IMR-90 (cell line): ENCODE data around the gene TBC1D22A. TPM values are rescaled to one million over a fixed set of nuclear protein-coding genes. Genes with fewer than 3 reads are reported as not detected.
A peak's percentile ranks its signal among the peaks of the same experiment; 100 is the strongest.

Source experiments
- ATAC-seq: fragments of 200-7000 bp; cut with Tn5 transposase; 2 replicates; pipeline ENCODE4 v1.9.1; 2020; ENCODE audit warnings: low read depth, mild to moderate bottlenecking, moderate library complexity
- BruUV-seq: library from RNA; stranded (reverse); fragments of 400-500 nt; replicated peaks from 2 replicates; lab custom pipeline; 2021; lab: Mats Ljungman, UMichigan
- CTCF ChIA-PET: fragments of 300-600 bp; formaldehyde crosslinking; extraction: SDS; loops from one replicate; lab custom pipeline; 2021; ENCODE audit warnings: antibody characterized with exemption; lab: Yijun Ruan, JAX
- POLR2A ChIA-PET: fragments of 300-600 bp; sonication (Branson Sonifier 250); formaldehyde crosslinking; loops from one replicate; lab custom pipeline; 2022; ENCODE audit warnings: antibody characterized with exemption; ENCODE audit not compliant: unreplicated experiment; lab: Charles Lee
- DNase-seq: peaks from one replicate; pipeline ENCODE4 v3.0.0; 2013
- H2AFZ ChIP-seq: replicated peaks from 2 replicates; pipeline ENCODE3; 2013; ENCODE audit warnings: low read length, mild to moderate bottlenecking; ENCODE audit not compliant: poor library complexity
- H2AK5ac ChIP-seq: 2 replicates; pipeline ENCODE4 v1.6.1; 2013; ENCODE audit warnings: low read depth, low read length, inconsistent platforms
- H2AK9ac ChIP-seq: replicated peaks from 2 replicates; pipeline ENCODE3; 2013; ENCODE audit warnings: mild to moderate bottlenecking, low read depth, low read length, moderate library complexity; ENCODE audit not compliant: poor library complexity
- H2BK120ac ChIP-seq: 2 replicates; pipeline ENCODE4 v1.6.1; 2013; ENCODE audit warnings: low read depth, low read length, inconsistent platforms
- H2BK15ac ChIP-seq: 3 replicates; pipeline ENCODE4 v1.6.1; 2013; ENCODE audit warnings: low read depth, low read length, inconsistent platforms
- H2BK20ac ChIP-seq: 2 replicates; pipeline ENCODE4 v1.6.1; 2013; ENCODE audit warnings: low read depth, mild to moderate bottlenecking, inconsistent platforms, low read length, moderate library complexity
- H2BK5ac ChIP-seq: 2 replicates; pipeline ENCODE4 v1.6.1; 2013; ENCODE audit warnings: mild to moderate bottlenecking, low read depth, low read length, inconsistent platforms; ENCODE audit not compliant: poor library complexity, severe bottlenecking
- H3K14ac ChIP-seq: replicated peaks from 2 replicates; pipeline ENCODE4 v1.6.1; 2013; ENCODE audit warnings: low read depth, low read length, inconsistent platforms
- H3K18ac ChIP-seq: 2 replicates; pipeline ENCODE4 v1.6.1; 2013; ENCODE audit warnings: low read depth, low read length, control low read depth
- H3K23ac ChIP-seq: 2 replicates; pipeline ENCODE4 v1.6.1; 2013; ENCODE audit warnings: low read depth, low read length, inconsistent platforms
- H3K27ac ChIP-seq: 2 replicates; pipeline ENCODE4 v1.5.1; 2013; ENCODE audit warnings: mild to moderate bottlenecking, control low read depth, low read length; ENCODE audit not compliant: insufficient read depth
- H3K27me3 ChIP-seq: 2 replicates; pipeline ENCODE4 v1.6.1; 2013; ENCODE audit warnings: low read length; ENCODE audit not compliant: control insufficient read depth, insufficient read depth
- H3K36me3 ChIP-seq: 2 replicates; pipeline ENCODE4 v1.6.1; 2013; ENCODE audit warnings: low read length, mixed read lengths; ENCODE audit not compliant: control insufficient read depth, insufficient read depth
- H3K4ac ChIP-seq: 2 replicates; pipeline ENCODE4 v1.6.1; 2013; ENCODE audit warnings: low read depth, low read length, inconsistent platforms
- H3K4me1 ChIP-seq: 2 replicates; pipeline ENCODE4 v1.6.1; 2013; ENCODE audit warnings: low read length, mixed read lengths; ENCODE audit not compliant: control insufficient read depth, insufficient read depth
- H3K4me2 ChIP-seq: 2 replicates; pipeline ENCODE4 v1.6.1; 2013; ENCODE audit warnings: low read depth, mild to moderate bottlenecking, control low read depth, low read length, moderate library complexity
- H3K4me3 ChIP-seq: 2 replicates; pipeline ENCODE4 v1.5.1; 2013; ENCODE audit warnings: low read depth, mild to moderate bottlenecking, control low read depth, low read length, moderate library complexity; ENCODE audit not compliant: insufficient read depth
- H3K56ac ChIP-seq: 2 replicates; pipeline ENCODE4 v1.6.1; 2013; ENCODE audit warnings: low read length, inconsistent platforms; ENCODE audit not compliant: insufficient read depth; ENCODE audit errors: extremely low read depth
- H3K79me1 ChIP-seq, 2 experiments: 2 replicates each; pipeline ENCODE4 v1.6.1; 2013; ENCODE audit warnings: low read length in 2 of 2, inconsistent platforms in 1 of 2, low read depth in 1 of 2
- H3K9ac ChIP-seq: 2 replicates; pipeline ENCODE4 v1.6.1; 2013; ENCODE audit warnings: low read depth, low read length, control low read depth
- H3K9me1 ChIP-seq: 2 replicates; pipeline ENCODE4 v1.6.1; 2013; ENCODE audit warnings: low read length, inconsistent platforms; ENCODE audit not compliant: insufficient read depth
- H3K9me3 ChIP-seq: 2 replicates; pipeline ENCODE4 v1.6.1; 2013; ENCODE audit warnings: low read length; ENCODE audit not compliant: control insufficient read depth, insufficient read depth
- H4K20me1 ChIP-seq: 2 replicates; pipeline ENCODE4 v1.6.1; 2013; ENCODE audit warnings: low read length, inconsistent platforms; ENCODE audit not compliant: insufficient read depth
- H4K5ac ChIP-seq: 2 replicates; pipeline ENCODE4 v1.6.1; 2013; ENCODE audit warnings: mild to moderate bottlenecking, low read depth, low read length, control low read depth
- H4K8ac ChIP-seq, 2 experiments: 2 replicates each; pipeline ENCODE4 v1.6.1; 2013; ENCODE audit warnings: low read depth in 2 of 2, low read length in 2 of 2, control low read depth in 1 of 2, inconsistent platforms in 1 of 2
- H4K91ac ChIP-seq: 2 replicates; pipeline ENCODE4 v1.6.1; 2013; ENCODE audit warnings: low read depth, low read length, inconsistent platforms; ENCODE audit not compliant: insufficient read depth
- BHLHE40 ChIP-seq: fragments of 150-350 bp; IDR thresholded peaks from 2 replicates; pipeline ENCODE4 v1.6.1; 2016; ENCODE audit warnings: mild to moderate bottlenecking, low read depth, low read length
- CEBPB ChIP-seq: IDR thresholded peaks from 2 replicates; pipeline ENCODE4 v1.6.1; 2012; ENCODE audit warnings: low read depth, low read length, improper control_type of control experiment
- CHD1 ChIP-seq: IDR thresholded peaks from 2 replicates; pipeline ENCODE4 v1.6.1; 2012; ENCODE audit warnings: low read depth, low read length, improper control_type of control experiment
- ELK1 ChIP-seq: fragments of 150-350 bp; IDR thresholded peaks from 2 replicates; pipeline ENCODE4 v1.6.1; 2016; ENCODE audit warnings: low read depth, mild to moderate bottlenecking, low read length, moderate library complexity, borderline replicate concordance
- FOS ChIP-seq: fragments of 150-350 bp; IDR thresholded peaks from 2 replicates; pipeline ENCODE4 v1.6.1; 2016; ENCODE audit warnings: low read depth, low read length
- MAFK ChIP-seq: IDR thresholded peaks from 2 replicates; pipeline ENCODE4 v1.6.1; 2012; ENCODE audit warnings: low read depth, low read length, improper control_type of control experiment
- MAZ ChIP-seq: IDR thresholded peaks from 2 replicates; pipeline ENCODE4 v1.6.1; 2012; ENCODE audit warnings: low read depth, mild to moderate bottlenecking, low read length, improper control_type of control experiment, moderate library complexity, borderline replicate concordance
- MXI1 ChIP-seq: IDR thresholded peaks from 2 replicates; pipeline ENCODE4 v1.6.1; 2012; ENCODE audit warnings: low read depth, mild to moderate bottlenecking, low read length, moderate library complexity, borderline replicate concordance
- NFE2L2 ChIP-seq: fragments of 150-350 bp; IDR thresholded peaks from 2 replicates; pipeline ENCODE4 v1.6.1; 2016; ENCODE audit warnings: low read depth, mild to moderate bottlenecking, low read length
- POLR2A ChIP-seq: IDR thresholded peaks from 2 replicates; pipeline ENCODE4 v1.6.1; 2012; ENCODE audit warnings: mild to moderate bottlenecking, low read depth, low read length
- RAD21 ChIP-seq: IDR thresholded peaks from 2 replicates; pipeline ENCODE4 v1.6.1; 2012; ENCODE audit warnings: low read length, improper control_type of control experiment
- RCOR1 ChIP-seq: IDR thresholded peaks from 2 replicates; pipeline ENCODE4 v1.6.1; 2012; ENCODE audit warnings: mild to moderate bottlenecking, low read length, improper control_type of control experiment; ENCODE audit not compliant: insufficient replicate concordance
- RFX5 ChIP-seq: IDR thresholded peaks from 2 replicates; pipeline ENCODE4 v1.8.0; 2012; ENCODE audit warnings: low read depth, mild to moderate bottlenecking, low read length, moderate library complexity
- SMC3 ChIP-seq: fragments of 150-350 bp; IDR thresholded peaks from 2 replicates; pipeline ENCODE4 v1.6.1; 2016; ENCODE audit warnings: low read depth, mild to moderate bottlenecking, antibody characterized with exemption, low read length, moderate library complexity
- WGBS, 2 experiments: methylation state at CpG; one replicate each; pipeline versions ENCODE4 v1.1.5 to v1.1.7; 2013; ENCODE audit warnings: missing lambda C conversion rate in 2 of 2; ENCODE audit not compliant: insufficient read length in 1 of 2; ENCODE audit errors: extremely low coverage in 2 of 2; 5-methylcytosine and 5-hydroxymethylcytosine counted together
- dilution Hi-C: fragments of 300-500 bp; cut with HindIII; formaldehyde crosslinking; loops from one replicate; pipeline ENCODE4 v1.14.3; 2018; ENCODE audit warnings: low sequenced_read_pairs; ENCODE audit not compliant: unreplicated experiment
- in situ Hi-C: fragments of 300-500 bp; cut with MboI; formaldehyde crosslinking; loops from 3 replicates; pipeline ENCODE4 v1.14.3; 2019; ENCODE audit warnings: low sequenced_read_pairs, inconsistent platforms, mixed read lengths
- intact Hi-C: fragments of 100-400 bp; cut with micrococcal nuclease; formaldehyde crosslinking; loops from 2 replicates; pipeline ENCODE4 v1.10.0; 2022
- polyA plus RNA-seq, 3 experiments: library from polyadenylated mRNA; depleted of rRNA; stranded (reverse); fragments of >200 nt; gene quantifications; 2 replicates each; pipeline ENCODE4 v1.2.3, GENCODE V29; 2012; ENCODE audit warnings: low replicate concordance in 1 of 3
- total RNA-seq: library from RNA; depleted of rRNA; stranded (reverse); fragments of >200 nt; gene quantifications from 2 replicates; pipeline ENCODE4 v1.2.3, GENCODE V29; 2012
- TF ChIP-seq, protein P1 (sequence below): conservative IDR thresholded peaks from 2 replicates; pipeline ENCODE4 v1.5.1; 2012; ENCODE audit warnings: mild to moderate bottlenecking, low read depth, low read length, improper control_type of control experiment
- TF ChIP-seq, protein P2 (sequence below): fragments of 150-350 bp; IDR thresholded peaks from 2 replicates; pipeline ENCODE4 v1.6.1; 2017; ENCODE audit warnings: mild to moderate bottlenecking, antibody characterized with exemption, low read length, low read depth

TBC1D22A gene
- total and polyA plus RNA-seq, 2 of the 4 experiments (the other 2 are of a cell fraction), result 9.0 to 16.7 TPM

DNA sequence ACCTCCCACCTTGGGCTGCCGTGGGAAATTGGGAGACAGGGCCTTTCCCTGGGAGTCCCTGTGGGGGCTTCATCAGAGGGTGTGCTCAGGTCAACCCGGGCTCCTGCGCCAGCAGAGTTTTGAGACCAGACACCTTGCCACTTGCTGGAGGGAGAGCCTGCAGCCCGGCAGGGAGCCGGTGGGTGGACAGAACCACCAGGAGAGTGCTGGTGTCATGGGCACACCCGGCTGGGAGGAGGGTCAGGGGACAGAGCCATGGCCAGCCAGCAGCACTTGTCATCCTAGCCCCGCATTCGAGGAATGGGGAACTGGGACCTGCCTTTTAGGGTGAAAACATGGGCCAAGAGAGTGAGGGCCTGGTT is 209.3 kb downstream of the TBC1D22A start:
- peaks cover 3 to 24% of the 10 kb centered on the region in 2 experiments for H3K79me1 ChIP-seq
- H3K27me3 ChIP-seq, result no peaks in the 10 kb centered on the region
- POLR2A ChIA-PET, result no interaction called here
- no peak overlapping the region for H3K27ac ChIP-seq
- H3K18ac ChIP-seq, result no peak overlapping the region
- CTCF ChIA-PET, result no interaction called here
- intact Hi-C loops (no loop called here), dilution Hi-C loops (no loop called here), in situ Hi-C loops (no loop called here)
- H4K91ac ChIP-seq, result no peak overlapping the region
- no TSS peak for BruUV-seq
- ATAC-seq, result no peak
- peak overlapping the region; percentile 14 for H2AFZ ChIP-seq
- peaks cover 9% of the 10 kb centered on the region for H3K4me1 ChIP-seq
- H2BK120ac ChIP-seq, result no peak overlapping the region
- peaks cover 7% of the 10 kb centered on the region for H4K20me1 ChIP-seq
- H3K4me3 ChIP-seq, result no peak overlapping the region
- no peak overlapping the region for H4K8ac ChIP-seq
- no peak overlapping the region for H3K4ac ChIP-seq
- H4K5ac ChIP-seq, result no peak overlapping the region
- peaks cover 13% of the 10 kb centered on the region for H3K36me3 ChIP-seq
- no peak overlapping the region for H2BK5ac ChIP-seq
- H3K9ac ChIP-seq, result no peak overlapping the region
- DNase-seq, result no peak
- no peak overlapping the region for H2BK15ac ChIP-seq
- no peak overlapping the region for H3K4me2 ChIP-seq
- H2AK5ac ChIP-seq, result no peak overlapping the region
- H3K14ac ChIP-seq, result no peak overlapping the region
- TF ChIP-seq CHD1, result no peak
- TF ChIP-seq, protein P1, sequence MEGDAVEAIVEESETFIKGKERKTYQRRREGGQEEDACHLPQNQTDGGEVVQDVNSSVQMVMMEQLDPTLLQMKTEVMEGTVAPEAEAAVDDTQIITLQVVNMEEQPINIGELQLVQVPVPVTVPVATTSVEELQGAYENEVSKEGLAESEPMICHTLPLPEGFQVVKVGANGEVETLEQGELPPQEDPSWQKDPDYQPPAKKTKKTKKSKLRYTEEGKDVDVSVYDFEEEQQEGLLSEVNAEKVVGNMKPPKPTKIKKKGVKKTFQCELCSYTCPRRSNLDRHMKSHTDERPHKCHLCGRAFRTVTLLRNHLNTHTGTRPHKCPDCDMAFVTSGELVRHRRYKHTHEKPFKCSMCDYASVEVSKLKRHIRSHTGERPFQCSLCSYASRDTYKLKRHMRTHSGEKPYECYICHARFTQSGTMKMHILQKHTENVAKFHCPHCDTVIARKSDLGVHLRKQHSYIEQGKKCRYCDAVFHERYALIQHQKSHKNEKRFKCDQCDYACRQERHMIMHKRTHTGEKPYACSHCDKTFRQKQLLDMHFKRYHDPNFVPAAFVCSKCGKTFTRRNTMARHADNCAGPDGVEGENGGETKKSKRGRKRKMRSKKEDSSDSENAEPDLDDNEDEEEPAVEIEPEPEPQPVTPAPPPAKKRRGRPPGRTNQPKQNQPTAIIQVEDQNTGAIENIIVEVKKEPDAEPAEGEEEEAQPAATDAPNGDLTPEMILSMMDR, result no peak
- no peak for TF ChIP-seq MAFK
- TF ChIP-seq SMC3, result no peak
- no peak for TF ChIP-seq FOS
- TF ChIP-seq BHLHE40, result no peak
- no peak for TF ChIP-seq MXI1
- no peak for TF ChIP-seq MAZ
- TF ChIP-seq RFX5, result no peak
- TF ChIP-seq NFE2L2, result no peak
- no peak for TF ChIP-seq RCOR1
- TF ChIP-seq POLR2A, result no peak
- no peak for TF ChIP-seq CEBPB
- no peak for TF ChIP-seq RAD21
- TF ChIP-seq ELK1, result no peak
- TF ChIP-seq, protein P2, sequence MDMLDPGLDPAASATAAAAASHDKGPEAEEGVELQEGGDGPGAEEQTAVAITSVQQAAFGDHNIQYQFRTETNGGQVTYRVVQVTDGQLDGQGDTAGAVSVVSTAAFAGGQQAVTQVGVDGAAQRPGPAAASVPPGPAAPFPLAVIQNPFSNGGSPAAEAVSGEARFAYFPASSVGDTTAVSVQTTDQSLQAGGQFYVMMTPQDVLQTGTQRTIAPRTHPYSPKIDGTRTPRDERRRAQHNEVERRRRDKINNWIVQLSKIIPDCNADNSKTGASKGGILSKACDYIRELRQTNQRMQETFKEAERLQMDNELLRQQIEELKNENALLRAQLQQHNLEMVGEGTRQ, result no peak
- H2AK9ac ChIP-seq, result peak overlapping the region; percentile 75
- H3K9me1 ChIP-seq, result peaks cover 22% of the 10 kb centered on the region; the same call in 1 of the 2 replicates
- H3K56ac ChIP-seq, result 0 out of 2 replicates have a peak overlapping the region, but pooled peaks have one; percentile 32
- H2BK20ac ChIP-seq, result no peak overlapping the region
- H3K23ac ChIP-seq, result no peak overlapping the region
- WGBS, 2 experiments, result 80% methylated on average over 2 of the region's 8 CpGs; no CpG with 5 or more reads in 1 of the 2 experiments
- no peaks in the 10 kb centered on the region for H3K9me3 ChIP-seq
